DMS153 treated with DMSO at 0.1 percent for 48 hours (cell line): ENCODE results near the gene SLC12A6.
"Not testable (repeated sequence)": the region's sequence is repeated elsewhere in the genome, so short reads cannot be mapped to it uniquely, and the experiment has no call there.

Experiments used
- DNase-seq: peaks from one replicate; lab custom pipeline; 2025; ENCODE audit not compliant: unreplicated experiment; lab: John Stamatoyannopoulos, UW

Gene SLC12A6

GRCh38 chr15:34337557-34338306 lies at the start of gene SLC12A6:
TSS of gene SLC12A6 (minus strand) at chr15:34337781. CDS start at chr15:34336680, 1,101 bp downstream.
- peak; percentile 16 for DNase-seq

- DNase-seq, result not testable (repeated sequence)
Observed at GRCh38 chr15:34381829-34382521, 44.4 kb upstream of the SLC12A6 start.

DNA sequence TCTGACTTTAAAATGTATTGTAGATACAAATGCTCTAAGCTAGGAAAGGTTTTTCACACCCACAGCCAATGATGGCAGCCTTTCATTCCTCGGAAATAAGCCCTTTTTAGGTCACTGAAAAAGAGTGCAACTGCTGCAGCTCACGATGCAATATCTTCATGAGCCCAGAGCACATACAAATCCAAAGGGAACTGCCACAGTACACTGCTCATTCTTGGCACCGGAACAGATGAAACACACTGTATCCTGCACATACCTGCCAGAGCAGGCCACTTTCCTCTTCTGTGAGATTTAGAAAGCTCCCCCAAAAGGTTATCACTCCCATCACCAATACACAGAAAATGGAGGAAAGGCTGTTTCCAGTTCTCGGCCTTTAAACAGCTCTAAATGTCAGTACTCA lies 42.9 kb upstream of the SLC12A6 start:
- not testable (repeated sequence) for DNase-seq

GRCh38 chr15:34376856-34377255 lies 39.3 kb upstream of the SLC12A6 start:
- DNase-seq, result no peak

DNA sequence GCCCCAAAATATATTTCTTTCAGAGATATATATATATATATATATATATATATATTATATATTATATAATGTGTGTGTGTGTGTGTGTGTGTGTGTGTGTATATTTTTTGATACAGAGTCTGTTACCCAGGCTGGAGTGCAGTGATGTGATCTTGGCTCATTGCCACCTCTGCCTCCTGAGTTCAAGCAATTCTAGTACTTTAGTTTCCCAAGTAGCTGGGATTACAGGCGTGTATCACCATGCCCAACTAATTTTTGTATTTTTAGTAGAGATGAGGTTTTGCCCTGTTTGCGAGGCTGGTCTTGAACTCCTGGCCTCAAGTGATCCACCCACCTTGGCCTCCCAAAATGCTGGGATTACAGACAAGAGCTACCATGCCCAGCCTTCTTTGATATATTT lies 38.0 kb upstream of the SLC12A6 start:
- DNase-seq, result not testable (repeated sequence)

GRCh38 chr15:34374816-34375215 lies 37.2 kb upstream of the SLC12A6 start:
- DNase-seq, result no peak

- DNase-seq, result no peak
Observed at GRCh38 chr15:34373951-34374350, 36.4 kb upstream of the SLC12A6 start.

DNA sequence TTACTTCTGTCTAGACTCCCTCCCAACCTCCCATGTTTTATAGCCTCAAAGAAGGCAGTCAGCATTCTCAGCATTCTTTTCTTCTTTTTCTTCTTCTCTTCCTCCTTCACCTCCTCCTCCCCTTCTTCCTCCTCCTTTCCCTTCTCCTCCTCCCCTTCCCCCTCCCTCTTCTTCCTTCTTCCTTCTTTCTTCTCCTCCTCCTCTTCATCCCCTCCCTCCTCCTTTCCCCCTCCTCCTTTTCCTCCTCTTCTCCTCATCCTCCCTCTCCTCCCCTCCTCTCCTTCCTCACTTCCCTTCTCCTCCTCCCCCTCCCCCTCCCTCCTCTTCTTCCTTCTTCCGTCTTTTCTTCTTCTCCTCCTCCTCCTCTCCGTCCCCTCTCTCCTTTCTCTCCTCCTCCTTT lies 33.1 kb upstream of the SLC12A6 start:
- no peak for DNase-seq

DNA sequence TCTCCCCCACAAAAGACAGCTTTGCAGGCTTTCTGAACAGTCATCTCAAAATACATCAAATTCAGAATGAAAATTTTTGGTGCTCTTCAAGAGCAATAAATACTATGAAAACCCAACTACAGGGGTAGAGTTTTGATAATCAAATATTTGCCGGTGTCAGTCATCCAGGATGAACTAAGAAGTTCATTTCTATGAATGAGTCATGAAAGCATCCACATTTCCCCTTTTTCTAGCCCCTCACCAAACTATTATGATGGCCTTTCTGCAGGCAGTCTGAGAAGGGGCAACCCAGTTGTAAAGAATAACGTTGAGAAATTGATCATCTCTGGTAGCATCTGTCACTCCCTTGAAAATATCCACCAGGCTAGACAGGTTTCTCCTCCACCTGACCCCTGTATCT lies 32.5 kb upstream of the SLC12A6 start:
- DNase-seq, result no peak

DNA sequence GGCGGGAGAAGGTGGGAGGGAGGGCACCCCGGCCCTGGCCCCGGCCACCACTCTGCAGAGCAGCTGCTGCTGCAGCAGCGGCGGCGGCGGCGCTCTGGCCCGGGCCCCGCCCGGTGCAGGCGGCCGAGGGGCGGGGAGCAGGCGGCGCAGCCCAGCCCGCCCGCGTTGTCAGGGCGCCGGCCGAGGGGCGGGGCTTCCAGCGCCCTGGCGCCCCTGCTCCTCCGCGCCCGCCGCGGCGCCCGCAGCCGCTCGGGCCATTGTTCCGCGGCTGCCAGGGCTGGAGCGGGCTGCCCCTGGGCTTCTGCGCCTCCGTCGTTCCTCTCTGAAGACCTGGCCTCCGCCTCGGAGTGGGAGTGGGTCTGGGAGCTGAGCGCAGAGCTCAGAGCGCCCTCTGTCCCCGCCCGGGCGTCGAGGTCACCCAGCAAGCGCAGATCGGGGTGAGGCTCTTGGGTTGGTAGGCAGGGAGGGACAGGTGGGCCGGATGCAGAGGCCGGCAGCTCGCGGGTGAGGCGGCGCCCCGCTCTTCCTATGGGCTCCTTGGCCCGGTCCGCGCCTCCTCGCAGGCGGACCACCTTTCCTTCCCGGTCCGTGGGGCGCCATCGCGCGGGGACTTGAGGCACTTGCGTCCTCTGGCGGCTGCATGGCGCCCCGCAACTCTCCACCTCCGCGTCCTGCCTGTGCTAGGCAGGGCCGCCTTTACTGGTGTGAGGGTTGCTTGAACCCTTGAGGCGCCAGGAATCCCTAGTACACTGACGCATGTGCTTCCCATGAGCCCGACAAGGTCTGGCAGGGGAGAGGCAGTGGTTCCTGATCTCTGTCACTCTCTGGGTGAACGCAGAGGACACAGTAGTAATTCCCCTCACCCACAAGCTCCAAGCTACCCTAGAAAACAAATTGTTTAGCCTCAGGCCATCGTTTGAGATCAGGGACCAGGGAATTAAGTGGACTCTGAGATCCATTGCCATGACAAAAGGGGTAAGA lies 29.8 kb upstream of the SLC12A6 start, which contains the start of gene LPCAT4:
LPCAT4 (minus strand) TSS at position 96 of the 981 bp plus-strand sequence. CDS start 96 bp downstream, outside the sequence.
- peak; percentile 45 for DNase-seq

- DNase-seq, result no peak
Observed at GRCh38 chr15:34366271-34367065, 28.9 kb upstream of the SLC12A6 start.

- no peak for DNase-seq
Observed at GRCh38 chr15:34365836-34366235, 28.3 kb upstream of the SLC12A6 start.

DNA sequence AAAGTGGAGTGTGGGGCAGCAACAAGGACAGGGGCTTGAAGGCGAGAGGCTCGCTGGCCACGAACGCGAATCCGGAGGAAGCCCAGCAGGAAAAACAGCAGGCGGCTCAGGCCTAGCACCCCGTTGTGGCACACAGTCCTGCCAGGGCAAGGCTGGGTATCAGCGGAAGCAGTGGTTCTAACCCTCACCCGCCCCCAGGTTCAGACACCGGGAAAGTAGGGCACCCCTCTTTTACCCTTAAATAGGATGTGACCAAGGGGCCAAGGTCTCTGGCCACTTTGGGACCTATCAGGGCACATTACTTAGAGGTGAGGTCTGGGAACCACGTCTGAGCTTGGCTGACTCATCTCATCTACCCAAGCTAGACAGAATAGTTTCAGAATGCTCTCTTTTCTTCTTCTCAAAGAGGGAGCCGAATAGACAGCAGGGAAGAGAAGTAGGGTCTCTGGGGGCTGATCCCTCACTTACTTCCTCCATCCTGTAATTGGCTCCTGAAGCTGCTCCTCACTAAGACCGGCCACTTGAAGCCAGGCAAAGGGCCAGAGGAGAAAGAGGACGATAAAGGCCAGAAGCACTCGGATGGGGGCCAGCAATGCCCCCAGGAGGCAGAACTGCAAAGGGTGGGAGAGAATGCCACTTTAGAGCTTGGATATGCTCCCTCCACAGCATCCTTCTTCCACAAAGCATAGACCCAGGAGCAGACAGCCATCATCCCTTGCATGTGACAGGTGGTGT lies 27.7 kb upstream of the SLC12A6 start:
- no peak for DNase-seq

GRCh38 chr15:34364041-34364440 lies 26.5 kb upstream of the SLC12A6 start:
- no peak for DNase-seq

DNA sequence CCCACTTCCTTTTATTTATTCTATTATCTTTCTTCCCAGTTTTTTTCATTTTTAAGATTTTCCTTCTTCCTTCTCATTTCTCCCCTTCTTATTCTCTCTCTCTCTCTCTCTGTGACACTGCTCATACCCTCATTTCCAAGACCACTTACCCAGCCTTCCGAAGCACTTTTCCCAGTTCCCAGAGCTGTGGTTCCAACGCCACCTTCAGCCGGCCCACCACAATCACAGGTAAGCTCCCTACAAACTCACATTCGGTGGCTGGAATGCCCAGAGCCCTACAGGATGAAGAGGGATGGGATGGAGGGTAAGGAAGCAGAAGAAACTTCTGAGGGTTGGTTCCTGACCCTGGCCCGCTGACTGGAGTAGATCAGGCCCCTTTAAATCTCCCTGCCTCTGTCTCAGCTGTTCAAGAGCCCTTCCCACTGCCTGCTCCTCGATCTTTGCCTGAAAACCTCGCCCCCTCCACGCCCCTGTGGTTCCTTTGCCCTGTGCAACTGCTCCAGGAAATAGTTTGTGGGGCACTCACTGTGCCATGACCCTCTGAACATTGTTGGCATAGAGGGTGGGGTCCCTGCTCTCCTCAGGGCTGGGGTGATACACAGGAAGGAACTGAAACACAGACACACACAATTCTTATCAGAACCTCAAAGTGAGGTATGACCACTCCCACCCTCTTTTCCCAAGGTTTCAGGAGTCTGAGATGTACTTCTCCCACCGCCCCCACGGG lies 24.6 kb upstream of the SLC12A6 start:
- DNase-seq, result no peak

DNA sequence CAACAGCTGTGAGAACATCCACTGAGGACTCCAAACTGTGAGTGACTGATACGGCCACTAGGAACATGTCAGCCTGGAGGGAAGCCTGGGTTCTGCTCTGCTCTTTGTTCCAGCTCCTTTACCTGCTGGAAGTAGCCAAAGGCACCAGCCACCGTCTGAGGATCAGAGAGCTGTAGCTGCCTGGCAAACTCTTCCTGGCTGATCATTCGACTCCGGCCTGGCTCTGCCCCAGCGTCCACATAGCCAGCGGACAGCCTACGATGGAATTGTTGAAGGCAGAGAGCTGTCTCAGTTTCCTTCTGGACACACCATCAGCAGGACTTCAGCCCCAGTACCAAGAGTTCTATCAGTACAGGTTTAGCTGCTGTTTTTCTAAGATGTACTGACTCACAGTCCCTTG lies 23.7 kb upstream of the SLC12A6 start:
- no peak for DNase-seq

- DNase-seq, result no peak
Observed at GRCh38 chr15:34360298-34360697, 22.7 kb upstream of the SLC12A6 start.

GRCh38 chr15:34359416-34359815 lies 21.8 kb upstream of the SLC12A6 start:
- no peak for DNase-seq

DNA sequence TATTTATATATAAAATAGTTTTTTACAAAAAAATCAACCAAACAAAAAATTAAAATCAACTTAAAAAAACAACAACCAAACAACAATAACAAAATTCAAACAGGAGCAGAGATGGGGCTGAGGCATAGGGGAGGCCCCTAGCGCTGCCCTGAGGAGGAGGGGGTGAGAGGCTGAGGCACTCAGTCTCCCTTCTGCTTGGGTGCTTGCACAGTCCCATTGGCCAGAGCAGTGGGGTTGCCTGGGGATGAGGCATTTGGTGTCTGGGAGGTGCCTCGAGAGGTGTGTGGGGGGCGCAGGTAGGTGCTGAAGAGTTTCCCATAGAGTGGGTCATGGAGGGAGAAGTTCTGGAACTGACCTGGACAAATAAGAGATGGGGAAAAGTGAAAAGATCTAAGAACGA lies 21.4 kb upstream of the SLC12A6 start:
- no peak for DNase-seq
